GM03348 (cell line): ENCODE results near the gene ENTR1.
A peak's percentile ranks its signal among the peaks of the same experiment; 100 is the strongest.
"Not testable (repeated sequence)": the region's sequence is repeated elsewhere in the genome, so short reads cannot be mapped to it uniquely, and the experiment has no call there.

ENCODE experiments used
- DNase-seq: peaks from one replicate; pipeline ENCODE4 v3.0.0; 2012; ENCODE audit warnings: low spot score

ENTR1 gene

GRCh38 chr9:136419092-136419420 lies 8.6 kb upstream of the ENTR1 start:
- no peak for DNase-seq

DNA sequence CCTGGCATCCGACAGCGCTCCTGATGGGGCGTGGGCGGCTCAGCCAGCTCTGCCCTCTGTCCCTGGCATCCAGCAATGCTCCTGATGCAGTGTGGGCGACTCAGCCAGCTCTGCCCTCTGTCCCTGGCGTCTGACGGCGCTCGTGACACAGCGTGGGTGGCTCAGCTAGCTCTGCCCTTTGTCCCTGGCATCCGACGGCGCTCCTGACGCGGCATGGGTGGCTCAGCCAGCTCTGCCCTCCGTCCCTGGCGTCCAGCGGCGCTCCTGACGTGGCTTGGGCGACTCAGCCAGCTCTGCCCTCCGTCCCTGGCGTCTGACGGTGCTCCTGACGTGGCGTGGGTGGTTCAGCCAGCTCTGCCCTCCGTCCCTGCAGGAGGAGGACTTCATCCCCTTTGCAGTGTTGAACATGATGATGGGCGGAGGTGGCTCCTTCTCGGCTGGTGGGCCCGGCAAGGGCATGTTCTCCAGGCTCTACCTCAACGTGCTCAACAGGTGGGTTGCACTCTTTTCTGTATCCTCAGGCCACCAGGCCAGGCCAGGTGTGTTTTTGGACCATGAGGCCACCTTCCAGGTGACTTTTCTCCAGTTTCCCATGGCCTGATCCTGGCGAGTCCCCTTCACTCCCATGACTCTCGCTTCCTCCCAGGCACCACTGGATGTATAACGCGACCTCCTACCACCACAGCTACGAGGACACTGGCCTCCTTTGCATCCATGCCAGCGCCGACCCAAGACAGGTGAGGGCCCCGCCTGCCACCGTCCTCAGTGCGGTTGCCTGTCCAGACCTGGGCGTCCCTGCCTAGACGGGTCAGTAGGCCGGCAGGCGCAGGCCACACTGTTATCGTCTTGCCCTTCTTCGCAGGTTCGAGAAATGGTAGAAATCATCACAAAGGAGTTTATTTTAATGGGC lies 8.0 kb upstream of the ENTR1 start:
- DNase-seq = no peak

DNA sequence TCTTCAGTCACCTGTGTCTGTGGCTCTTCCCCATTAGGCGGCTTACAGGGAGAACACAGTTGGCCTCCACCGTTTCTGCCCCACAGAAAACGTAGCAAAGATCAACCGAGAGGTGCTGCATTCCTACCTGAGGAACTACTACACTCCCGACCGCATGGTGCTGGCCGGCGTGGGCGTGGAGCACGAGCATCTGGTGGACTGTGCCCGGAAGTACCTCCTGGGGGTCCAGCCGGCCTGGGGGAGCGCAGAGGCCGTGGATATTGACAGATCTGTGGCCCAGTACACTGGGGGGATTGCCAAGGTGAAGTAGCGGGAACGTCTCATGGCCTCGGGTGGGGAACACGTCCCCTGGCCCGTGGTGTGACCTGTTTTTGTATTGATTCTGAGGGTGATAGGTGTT lies 6.5 kb upstream of the ENTR1 start:
- DNase-seq = no peak

DNA sequence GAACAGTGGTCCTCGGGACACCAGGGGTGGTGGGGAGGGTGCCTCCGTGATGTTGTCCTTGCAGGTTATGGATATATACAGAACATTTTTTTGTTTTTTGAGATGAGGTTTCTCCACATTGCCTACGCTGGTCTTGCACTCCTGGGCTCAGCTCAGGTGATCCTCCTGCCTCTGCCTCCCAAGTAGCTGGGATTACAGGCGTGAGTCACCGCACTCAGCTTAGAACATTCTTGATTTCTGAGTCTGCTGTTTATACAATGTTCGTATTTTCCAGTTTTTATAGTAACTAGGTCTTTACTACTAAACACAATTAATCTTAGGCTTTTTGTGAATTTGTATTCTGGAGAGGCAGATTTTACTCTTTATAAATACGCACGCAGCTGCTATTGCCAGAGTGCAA lies 6.0 kb upstream of the ENTR1 start:
- DNase-seq = no peak

GRCh38 chr9:136412962-136413361 lies 2.5 kb upstream of the ENTR1 start:
- DNase-seq = no peak

DNA sequence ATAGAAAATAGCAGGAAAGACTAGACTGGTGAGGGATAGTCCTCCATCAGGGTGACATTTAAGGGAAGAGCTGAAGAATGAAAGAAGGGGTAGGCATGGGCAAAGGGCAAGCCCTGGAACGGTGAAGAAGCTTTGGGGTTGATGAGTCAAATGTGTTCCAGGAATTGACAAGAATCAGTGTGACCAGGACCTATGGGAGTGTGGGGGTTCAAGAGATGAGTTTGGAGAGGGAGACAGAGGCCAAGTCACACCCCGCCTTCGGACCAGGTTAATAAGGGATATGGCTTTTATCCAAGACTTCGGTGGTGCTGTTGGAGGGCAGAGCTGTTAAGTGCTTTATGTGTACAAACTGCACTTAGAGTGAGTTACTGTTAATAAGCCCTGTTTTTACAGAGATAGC lies 964 bp upstream of the ENTR1 start:
- no peak for DNase-seq

DNA sequence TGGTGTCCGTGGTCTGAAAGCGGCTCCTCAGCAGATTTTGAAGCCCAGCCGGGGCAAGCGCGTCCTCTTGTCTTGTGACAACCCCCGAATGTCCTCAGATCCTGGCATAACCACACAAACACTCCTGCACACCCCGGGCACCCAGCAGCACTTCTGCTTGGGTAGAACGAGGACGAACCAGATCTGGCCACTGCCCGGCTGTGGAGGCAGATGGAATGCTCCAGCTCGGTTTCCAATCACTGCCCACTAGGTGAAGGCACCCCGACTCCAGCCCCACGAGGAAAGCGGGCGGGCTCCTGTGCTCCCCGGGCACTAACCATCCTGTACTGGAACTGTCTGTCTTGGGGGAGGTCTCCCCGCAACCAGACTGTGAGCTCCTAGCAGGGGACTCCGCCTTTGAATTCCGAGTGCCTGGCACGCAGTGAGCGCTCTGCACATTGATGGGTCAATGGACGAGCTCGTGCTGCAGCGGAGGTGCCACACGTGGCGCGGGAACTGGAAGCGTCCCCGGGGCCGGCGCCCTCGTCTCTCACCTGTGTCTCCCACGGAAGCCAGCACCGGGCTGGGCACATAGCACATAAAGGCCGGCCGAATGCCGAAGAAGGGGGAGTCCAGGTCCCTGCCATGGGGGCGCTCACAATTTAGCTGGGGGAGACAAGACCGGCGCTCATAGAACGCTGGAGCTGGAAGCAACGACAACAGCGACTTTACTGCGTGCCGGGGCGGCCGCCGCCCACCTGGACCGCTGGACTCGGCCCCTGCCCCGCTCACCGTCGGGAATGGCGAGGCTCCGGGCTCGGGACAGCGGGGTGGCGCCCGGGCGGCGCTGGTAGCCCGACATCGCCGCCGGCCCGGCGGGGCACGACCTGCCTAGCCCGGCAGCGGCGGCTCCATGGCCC lies 608 bp downstream of the ENTR1 start:
- peak; percentile 72 for DNase-seq

GRCh38 chr9:136407911-136408310 lies 2.5 kb downstream of the ENTR1 start:
- no peak for DNase-seq

- not testable (repeated sequence) for DNase-seq
Observed at GRCh38 chr9:136407061-136407460, 3.4 kb downstream of the ENTR1 start.

GRCh38 chr9:136405904-136406303 lies 4.5 kb downstream of the ENTR1 start:
- not testable (repeated sequence) for DNase-seq

DNA sequence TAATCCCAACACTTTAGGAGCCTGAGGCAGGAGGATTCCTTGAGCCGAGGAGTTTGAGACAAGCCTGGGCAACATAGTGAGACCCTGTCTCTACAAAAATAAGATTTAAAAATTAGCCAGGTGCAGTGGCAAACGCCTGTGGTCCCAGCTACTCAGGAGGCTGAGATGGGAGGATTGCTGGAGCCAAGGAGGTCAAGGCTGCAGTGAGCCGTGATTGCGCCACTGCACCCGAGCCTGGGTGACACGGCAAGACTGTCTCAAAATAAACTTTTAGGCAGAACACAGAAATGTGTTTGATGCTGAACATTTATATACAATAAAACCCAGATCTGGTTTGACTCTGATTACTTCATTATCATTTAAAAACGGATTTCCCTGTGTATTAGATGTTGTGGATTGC lies 4.9 kb downstream of the ENTR1 start:
- DNase-seq = no peak

GRCh38 chr9:136404801-136405136 lies 5.6 kb downstream of the ENTR1 start:
- no peak for DNase-seq

GRCh38 chr9:136403915-136404800 lies 6.3 kb downstream of the ENTR1 start:
- no peak for DNase-seq

- DNase-seq = no peak
Observed at GRCh38 chr9:136403538-136403914, 6.9 kb downstream of the ENTR1 start.

- no peak for DNase-seq
Observed at GRCh38 chr9:136402067-136402466, 8.3 kb downstream of the ENTR1 start.

DNA sequence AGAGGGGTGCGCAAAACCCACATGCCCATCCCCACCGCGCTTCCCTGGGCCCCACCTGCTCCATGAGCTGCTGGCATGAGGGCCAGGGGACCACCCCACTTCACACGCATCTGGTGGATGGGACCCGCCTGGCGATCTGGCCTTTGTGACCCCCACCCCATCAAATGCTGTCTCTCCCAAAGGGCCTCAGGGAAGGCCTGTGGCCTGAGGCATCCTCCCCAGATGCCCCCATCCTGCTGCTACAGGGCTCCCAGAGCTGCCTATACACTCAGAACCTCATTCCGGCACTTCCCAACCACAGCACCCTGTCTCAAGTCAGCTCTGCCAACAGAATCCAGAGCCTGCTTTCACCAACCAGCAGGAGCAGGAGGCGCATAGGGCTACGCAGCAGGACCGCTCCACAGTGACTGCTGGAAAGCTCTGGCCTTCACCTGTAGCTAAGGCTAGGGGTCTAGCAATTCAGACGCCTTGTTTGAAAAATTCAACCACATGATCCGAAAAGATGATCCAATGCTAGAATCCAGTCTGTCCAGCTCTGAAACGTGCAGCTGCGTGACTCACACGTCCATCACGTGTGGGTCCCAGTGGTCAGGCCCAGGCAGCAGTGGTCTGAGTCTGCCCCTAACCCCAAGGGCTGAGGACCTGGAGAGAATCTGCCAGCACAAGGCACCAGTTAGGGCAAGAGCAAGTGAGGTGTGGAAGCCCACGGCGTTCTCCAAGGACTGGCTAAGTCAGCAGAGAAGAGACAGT lies 9.1 kb downstream of the ENTR1 start:
- DNase-seq = no peak

DNA sequence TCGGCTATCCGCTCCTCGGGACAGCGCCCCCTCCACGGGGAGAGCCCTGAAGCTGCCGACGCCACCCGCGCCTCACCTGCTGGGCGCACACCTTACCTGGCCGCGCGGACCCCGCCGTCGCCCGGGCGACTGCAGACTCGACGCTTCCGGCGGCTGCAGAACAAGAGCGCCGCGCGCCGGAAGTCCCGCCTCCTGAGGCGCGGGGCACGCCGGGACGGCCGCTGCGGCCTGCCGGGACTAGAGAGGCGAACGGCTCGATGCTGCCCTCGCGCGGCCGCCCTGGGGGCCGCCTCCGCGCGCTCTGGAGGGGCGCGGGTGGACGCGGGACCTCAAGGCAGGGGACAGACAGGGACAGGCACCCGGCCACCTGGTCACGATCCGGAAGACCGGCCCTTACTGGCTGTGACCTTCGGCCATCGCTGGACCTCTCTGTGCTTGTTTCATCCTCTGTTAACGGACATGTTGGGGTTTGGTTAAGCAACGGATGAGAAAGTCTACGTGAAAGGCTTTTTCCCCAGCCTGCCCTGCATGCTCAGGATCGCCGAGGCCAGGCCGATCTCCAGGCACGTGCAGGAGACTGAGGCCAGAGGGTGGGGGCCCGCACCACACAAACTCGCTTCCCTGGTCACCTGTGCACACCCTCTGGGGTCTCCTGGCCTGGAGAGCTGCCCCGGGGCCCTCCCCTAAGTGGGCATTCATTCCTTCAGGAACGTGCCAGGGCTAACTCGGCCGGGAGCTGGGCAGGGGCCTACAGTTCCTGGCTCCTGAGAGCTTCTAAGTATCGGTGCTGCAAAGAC lies 10.2 kb downstream of the ENTR1 start, which contains the start of gene SNAPC4:
TSS of gene SNAPC4 (minus strand) at position 133 of the 797 bp plus-strand sequence. CDS start 1,742 bp downstream, outside the sequence.
- peak; percentile 98 for DNase-seq

DNA sequence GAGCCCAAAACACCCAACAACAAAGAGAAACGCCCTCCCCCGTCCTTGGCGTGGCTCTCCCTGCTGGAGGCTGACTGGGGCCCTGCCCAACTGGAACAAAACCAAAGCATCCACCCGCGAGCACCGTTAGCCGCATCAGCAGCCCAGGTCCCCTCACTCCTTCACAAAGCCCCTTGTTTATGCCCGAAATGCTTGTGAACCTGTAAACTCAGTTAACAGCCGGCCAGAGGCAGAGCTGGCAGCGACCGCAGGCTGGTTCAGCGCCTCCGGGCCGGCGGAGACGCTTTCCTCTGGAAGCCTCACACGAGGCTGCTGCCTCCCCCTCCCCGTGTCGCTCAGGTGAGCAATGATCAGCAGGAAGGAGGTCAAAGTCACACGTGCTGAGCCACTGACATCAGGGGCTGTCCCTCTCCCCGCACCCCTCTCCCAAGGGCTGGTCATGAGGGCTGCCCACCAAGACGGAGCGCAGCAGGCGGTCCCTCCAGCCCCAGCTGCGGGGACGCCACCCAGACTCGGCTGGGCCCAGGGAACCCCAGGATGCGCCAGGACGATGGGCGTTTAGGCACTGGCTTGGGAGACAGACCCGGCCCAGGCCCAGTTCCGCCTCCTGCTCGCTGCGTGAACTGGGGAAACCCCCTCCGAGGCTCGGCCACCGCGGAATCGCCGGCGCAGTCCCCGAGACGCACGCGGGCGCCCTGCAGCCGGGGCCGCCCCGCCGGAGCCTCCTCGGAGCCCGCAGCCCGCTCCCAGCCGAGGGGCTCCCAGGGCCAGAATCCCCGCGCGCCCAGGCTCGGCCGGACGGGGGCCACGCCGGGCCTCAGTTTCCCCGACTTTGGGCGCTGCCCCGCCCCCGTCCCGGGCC lies 11.0 kb downstream of the ENTR1 start:
- peak; percentile 69 for DNase-seq

GRCh38 chr9:136398286-136398685 lies 12.1 kb downstream of the ENTR1 start:
- no peak for DNase-seq

- DNase-seq = no peak
Observed at GRCh38 chr9:136397643-136398042, 12.8 kb downstream of the ENTR1 start.
